Stomach (tissue), 4 donors: ENCODE measurements around the gene COPZ2.

Experiments used
- CTCF ChIP-seq, 7 experiments: fragments of 450-650 bp in 4 of 7; fragments of 200-600 bp in 3 of 7; sonication (generic) in 3 of 7; IDR thresholded peaks; one replicate each; pipeline ENCODE4 v1.5.1; 2016 to 2019; ENCODE audit warnings: antibody characterized with exemption in 7 of 7, control low read depth in 2 of 7, mild to moderate bottlenecking in 1 of 7
- EP300 ChIP-seq: sonication (generic); formaldehyde crosslinking; IDR thresholded peaks from one replicate; pipeline ENCODE4 v1.6.1; 2017; ENCODE audit warnings: antibody characterized with exemption
- POLR2A ChIP-seq, 4 donors: fragments of 450-650 bp; IDR thresholded peaks; one replicate each; pipeline ENCODE4 v1.6.1; 2016; ENCODE audit warnings: antibody characterized with exemption in 4 of 4, control low read depth in 2 of 4, mild to moderate bottlenecking in 1 of 4, moderate library complexity in 1 of 4
- POLR2AphosphoS5 ChIP-seq, 3 donors: sonication (generic); formaldehyde crosslinking; IDR thresholded peaks; one replicate each; pipeline ENCODE4 v1.6.1; 2016; ENCODE audit warnings: antibody characterized with exemption in 3 of 3

- no peak for TF ChIP-seq POLR2A (IDR thresholded peaks at IDR 0.05)
- no peak for TF ChIP-seq CTCF (IDR thresholded peaks at IDR 0.05)
- TF ChIP-seq POLR2AphosphoS5 (IDR thresholded peaks at IDR 0.05) = no peak
- no peak for TF ChIP-seq EP300
Measured at GRCh38 chr17:48055531-48056245, 18.1 kb upstream of the COPZ2 start.
